HG03025 (cell line): ENCODE results near the gene PTPRN.
A peak's percentile ranks its signal among the peaks of the same experiment; 100 is the strongest.

Source experiments
- ATAC-seq: cut with Tn5 transposase; IDR thresholded peaks from one replicate; pipeline ENCODE4 v1.9.1; 2021; ENCODE audit warnings: mild to moderate bottlenecking, moderate library complexity; ENCODE audit not compliant: unreplicated experiment, low FRiP score

PTPRN gene

GRCh38 chr2:219308142-219309101 lies 779 bp downstream of the PTPRN start:
- no peak for ATAC-seq

- ATAC-seq, result no peak
These were observed 3.2 kb downstream of the PTPRN start for GRCh38 chr2:219306047-219306446.

GRCh38 chr2:219304223-219304622 lies 5.0 kb downstream of the PTPRN start:
- no peak for ATAC-seq

- ATAC-seq, result no peak
These were observed 6.7 kb downstream of the PTPRN start for GRCh38 chr2:219302412-219302968.

GRCh38 chr2:219300022-219300421 lies 9.2 kb downstream of the PTPRN start:
- ATAC-seq, result no peak

GRCh38 chr2:219299372-219299760 lies 9.8 kb downstream of the PTPRN start:
- no peak for ATAC-seq

- ATAC-seq, result peak; percentile 54
These were observed 10.3 kb downstream of the PTPRN start for GRCh38 chr2:219298759-219299371.

GRCh38 chr2:219297766-219298456 lies 11.3 kb downstream of the PTPRN start:
- ATAC-seq, result no peak

GRCh38 chr2:219296631-219297391 lies 12.4 kb downstream of the PTPRN start:
- ATAC-seq, result no peak

GRCh38 chr2:219296142-219296541 lies 13.1 kb downstream of the PTPRN start:
- no peak for ATAC-seq

GRCh38 chr2:219294356-219295351 lies 14.5 kb downstream of the PTPRN start:
- ATAC-seq, result peak; percentile 79

- ATAC-seq, result no peak
These were observed 15.4 kb downstream of the PTPRN start for GRCh38 chr2:219293736-219294231.

GRCh38 chr2:219292616-219293015 lies 16.6 kb downstream of the PTPRN start:
- no peak for ATAC-seq

- no peak for ATAC-seq
These were observed 17.2 kb downstream of the PTPRN start for GRCh38 chr2:219291910-219292490.

GRCh38 chr2:219291394-219291793 lies 17.8 kb downstream of the PTPRN start:
- no peak for ATAC-seq

- no peak for ATAC-seq
These were observed 18.6 kb downstream of the PTPRN start for GRCh38 chr2:219290381-219291171.

GRCh38 chr2:219289537-219290361 lies 19.5 kb downstream of the PTPRN start:
- ATAC-seq, result no peak
